Mononuclear cell (primary cell): ENCODE measurements around the gene PTH1R. TPM values are rescaled to one million over a fixed set of nuclear protein-coding genes. Genes with fewer than 3 reads are reported as not detected.

Source experiments
- H3K27me3 ChIP-seq: 2 replicates; pipeline ENCODE4 v1.6.0; 2011; ENCODE audit warnings: low read length, control low read depth; ENCODE audit not compliant: insufficient read depth
- H3K4me1 ChIP-seq: 2 replicates; pipeline ENCODE4 v1.5.1; 2011; ENCODE audit warnings: mild to moderate bottlenecking, low read length, control low read depth; ENCODE audit not compliant: insufficient read depth
- H3K4me3 ChIP-seq: 2 replicates; pipeline ENCODE4 v1.5.1; 2011; ENCODE audit warnings: mild to moderate bottlenecking, low read length, moderate library complexity
- H3K9me3 ChIP-seq: 2 replicates; pipeline ENCODE4 v1.5.1; 2011; ENCODE audit warnings: low read depth, mild to moderate bottlenecking, control low read depth, low read length
- total RNA-seq: library from RNA; depleted of rRNA; stranded (reverse); fragments of >200 nt; gene quantifications from one replicate; pipeline ENCODE4 v1.2.3, GENCODE V29; 2012

PTH1R gene
- total RNA-seq, 1 donor: not detected

DNA sequence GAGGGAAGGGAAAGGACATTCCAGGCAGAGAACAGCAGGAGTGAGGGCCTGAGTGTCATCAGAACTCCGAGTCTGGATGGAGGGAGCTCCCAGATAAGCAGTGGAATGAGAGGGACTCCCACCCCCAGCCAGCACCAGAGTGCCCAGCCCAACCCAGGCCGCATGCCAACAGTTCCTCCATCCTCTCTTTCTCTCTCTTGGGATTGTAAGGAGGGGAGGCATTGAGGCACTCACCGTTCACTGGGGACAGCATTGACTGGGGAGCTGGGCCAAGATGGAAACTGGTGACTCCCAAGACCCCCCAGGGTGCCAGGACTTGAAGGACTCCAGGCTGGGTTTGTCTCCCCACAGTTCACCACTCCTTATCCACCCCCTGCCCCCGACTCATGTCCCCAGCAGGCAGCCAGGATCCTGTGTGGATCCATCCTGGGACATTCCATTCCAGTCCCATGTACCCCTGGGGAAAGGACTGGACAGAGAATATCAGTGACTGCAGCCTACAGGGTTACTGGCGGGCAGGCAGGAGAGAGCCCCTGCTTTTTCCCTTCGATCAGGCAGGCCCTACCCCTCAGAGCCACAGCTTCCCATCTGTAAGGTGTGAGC is 15.7 kb downstream of the PTH1R start:
- Histone ChIP-seq H3K27me3 (peaks cover 21% of the 10 kb centered on the region), H3K4me3 (no peak overlapping the region), H3K4me1 (peaks cover 14% of the 10 kb centered on the region), H3K9me3 (no peaks in the 10 kb centered on the region)

- Histone ChIP-seq H3K4me3 (no peak overlapping the region), H3K4me1 (peaks cover 14% of the 10 kb centered on the region), H3K9me3 (no peaks in the 10 kb centered on the region), H3K27me3 (peaks cover 21% of the 10 kb centered on the region)
Observed at GRCh38 chr3:46893763-46894162, 16.2 kb downstream of the PTH1R start.

DNA sequence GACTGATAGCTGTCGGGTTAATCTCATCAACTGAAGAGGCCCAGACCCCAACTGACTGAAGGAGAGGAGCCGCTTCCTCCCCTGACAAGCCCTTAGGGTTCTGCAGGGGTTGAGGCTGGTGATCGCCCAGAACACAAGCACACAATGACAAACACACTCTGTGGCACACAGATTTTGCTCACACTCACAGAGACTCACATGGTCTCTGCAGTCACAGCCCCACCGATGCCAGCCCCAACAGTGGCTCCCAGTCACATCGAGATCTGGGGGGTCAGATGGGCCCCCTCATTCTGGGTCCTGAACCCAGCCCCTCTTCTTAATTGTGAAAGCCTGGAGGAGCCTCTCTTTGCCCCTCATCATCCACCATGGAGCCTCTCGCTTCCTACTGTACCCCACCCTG is 16.7 kb downstream of the PTH1R start:
- Histone ChIP-seq H3K4me1 (peaks cover 14% of the 10 kb centered on the region), H3K4me3 (no peak overlapping the region), H3K9me3 (no peaks in the 10 kb centered on the region), H3K27me3 (peaks cover 21% of the 10 kb centered on the region)

DNA sequence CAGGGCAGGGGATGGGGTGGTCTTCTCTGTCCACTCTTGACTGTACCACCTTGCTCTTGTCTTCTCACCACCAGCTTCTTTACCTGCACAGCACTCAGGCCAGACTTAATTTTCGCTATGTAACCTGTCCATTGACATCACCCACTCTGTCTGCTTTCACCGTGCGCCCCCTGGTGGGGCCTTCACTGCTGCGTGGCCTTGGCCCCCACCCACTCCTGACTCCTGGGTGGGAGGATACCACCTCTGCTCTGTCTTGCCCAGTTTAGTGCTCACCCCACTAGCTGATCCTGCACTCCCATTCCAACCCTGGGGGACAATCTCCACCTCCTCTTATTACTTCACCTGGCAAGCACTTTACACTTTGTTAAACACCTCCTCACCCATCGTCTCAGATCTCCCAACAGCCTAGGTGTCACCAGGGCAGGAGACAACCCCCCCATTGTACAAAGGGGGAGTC is 17.7 kb downstream of the PTH1R start:
- H3K27me3 ChIP-seq: peaks cover 21% of the 10 kb centered on the region
- no peaks in the 10 kb centered on the region for H3K9me3 ChIP-seq
- H3K4me3 ChIP-seq: no peak overlapping the region
- H3K4me1 ChIP-seq: peaks cover 14% of the 10 kb centered on the region

DNA sequence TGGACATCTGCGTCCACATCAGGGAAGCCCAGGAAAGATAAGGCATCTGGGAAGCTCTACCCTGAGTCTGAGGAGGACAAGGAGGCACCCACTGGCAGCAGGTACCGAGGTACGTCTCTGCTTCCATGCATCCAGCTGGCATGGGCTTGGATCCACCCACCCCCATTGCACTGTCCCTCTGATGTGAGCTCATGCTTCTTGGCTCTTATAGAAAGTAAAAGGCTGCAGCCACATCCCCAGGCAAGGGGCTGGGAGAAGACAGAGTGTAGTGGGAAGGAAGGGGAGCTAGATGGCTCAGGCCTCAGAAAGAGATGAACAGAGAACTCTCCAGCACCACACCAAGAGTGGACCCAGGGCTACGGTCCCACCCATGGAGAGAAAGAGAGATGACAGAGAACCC is 18.2 kb downstream of the PTH1R start:
- peaks cover 21% of the 10 kb centered on the region for H3K27me3 ChIP-seq
- H3K9me3 ChIP-seq: no peaks in the 10 kb centered on the region
- H3K4me3 ChIP-seq: no peak overlapping the region
- peaks cover 14% of the 10 kb centered on the region for H3K4me1 ChIP-seq

DNA sequence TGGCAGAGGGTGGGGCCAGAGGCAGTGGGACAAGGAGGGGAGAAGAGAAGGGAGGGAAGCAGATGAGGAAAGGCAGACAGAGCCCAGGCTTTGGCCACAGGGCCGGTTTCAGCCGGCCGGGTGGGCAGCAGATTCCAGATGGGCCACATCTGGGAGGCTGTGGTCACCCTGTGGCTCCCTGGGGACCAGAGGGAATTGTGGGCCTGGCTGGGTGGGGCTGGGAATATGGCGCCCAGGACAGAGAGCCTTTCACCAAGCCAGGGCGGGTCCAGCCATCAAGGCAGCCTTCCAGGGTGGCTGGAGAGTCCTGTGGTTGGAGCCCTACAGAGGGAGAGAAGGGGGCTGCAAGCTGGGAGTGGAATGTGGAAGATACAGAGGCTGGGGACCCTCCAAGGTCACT is 18.9 kb downstream of the PTH1R start:
- Histone ChIP-seq H3K9me3 (no peaks in the 10 kb centered on the region), H3K27me3 (peaks cover 15% of the 10 kb centered on the region), H3K4me1 (peaks cover 14% of the 10 kb centered on the region), H3K4me3 (no peak overlapping the region)

- H3K27me3 ChIP-seq: peaks cover 8% of the 10 kb centered on the region
- H3K4me3 ChIP-seq: no peak overlapping the region
- peaks cover 9% of the 10 kb centered on the region for H3K4me1 ChIP-seq
- no peaks in the 10 kb centered on the region for H3K9me3 ChIP-seq
Observed at GRCh38 chr3:46897031-46897430, 19.5 kb downstream of the PTH1R start.

DNA sequence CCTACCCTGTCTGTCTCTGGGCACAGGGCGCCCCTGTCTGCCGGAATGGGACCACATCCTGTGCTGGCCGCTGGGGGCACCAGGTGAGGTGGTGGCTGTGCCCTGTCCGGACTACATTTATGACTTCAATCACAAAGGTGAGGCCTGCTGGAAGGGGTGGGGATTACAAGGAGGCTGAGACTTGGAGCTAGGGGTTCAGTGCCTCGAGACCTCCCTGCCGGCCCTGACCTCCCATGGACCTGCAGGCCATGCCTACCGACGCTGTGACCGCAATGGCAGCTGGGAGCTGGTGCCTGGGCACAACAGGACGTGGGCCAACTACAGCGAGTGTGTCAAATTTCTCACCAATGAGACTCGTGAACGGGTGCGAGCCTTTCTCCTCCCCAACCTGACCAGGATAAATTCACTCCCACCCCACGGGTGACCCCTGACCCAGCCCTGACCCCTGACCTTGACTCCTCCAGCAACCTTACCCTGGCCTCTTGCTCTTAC is 20.4 kb downstream of the PTH1R start:
- Histone ChIP-seq H3K9me3 (no peaks in the 10 kb centered on the region), H3K27me3 (peaks cover 6% of the 10 kb centered on the region), H3K4me3 (no peak overlapping the region), H3K4me1 (peaks cover under 1% of the 10 kb centered on the region)

DNA sequence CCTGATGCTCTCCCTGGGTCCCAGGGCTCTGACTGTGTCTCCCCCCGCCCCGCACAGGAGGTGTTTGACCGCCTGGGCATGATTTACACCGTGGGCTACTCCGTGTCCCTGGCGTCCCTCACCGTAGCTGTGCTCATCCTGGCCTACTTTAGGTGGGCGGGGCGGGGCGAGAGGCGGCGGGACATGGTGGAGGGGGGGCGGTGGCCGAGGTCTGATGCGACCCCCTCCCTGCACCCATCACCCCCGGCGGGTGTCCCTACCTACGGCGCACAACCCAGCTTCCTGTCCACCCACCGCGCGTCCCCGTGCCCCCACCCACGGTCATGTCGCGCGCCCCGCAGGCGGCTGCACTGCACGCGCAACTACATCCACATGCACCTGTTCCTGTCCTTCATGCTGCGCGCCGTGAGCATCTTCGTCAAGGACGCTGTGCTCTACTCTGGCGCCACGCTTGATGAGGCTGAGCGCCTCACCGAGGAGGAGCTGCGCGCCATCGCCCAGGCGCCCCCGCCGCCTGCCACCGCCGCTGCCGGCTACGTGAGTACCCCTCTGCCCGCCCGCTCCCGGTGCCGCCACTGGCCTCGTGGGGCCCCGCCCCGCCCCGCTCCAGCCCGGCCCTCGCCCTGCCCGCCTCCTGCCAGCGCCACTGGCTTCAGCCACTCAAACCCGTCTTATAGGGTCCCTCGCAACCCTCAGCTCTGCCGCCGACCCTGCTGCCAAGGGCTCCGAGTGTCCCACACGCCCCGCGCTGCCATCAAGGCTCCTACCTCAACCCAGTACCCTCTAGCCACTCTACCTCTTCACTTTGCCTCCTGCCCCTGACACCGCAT is 21.0 kb downstream of the PTH1R start:
- H3K9me3 ChIP-seq: no peaks in the 10 kb centered on the region
- no peak overlapping the region for H3K4me3 ChIP-seq
- no peaks in the 10 kb centered on the region for H3K4me1 ChIP-seq
- no peaks in the 10 kb centered on the region for H3K27me3 ChIP-seq

DNA sequence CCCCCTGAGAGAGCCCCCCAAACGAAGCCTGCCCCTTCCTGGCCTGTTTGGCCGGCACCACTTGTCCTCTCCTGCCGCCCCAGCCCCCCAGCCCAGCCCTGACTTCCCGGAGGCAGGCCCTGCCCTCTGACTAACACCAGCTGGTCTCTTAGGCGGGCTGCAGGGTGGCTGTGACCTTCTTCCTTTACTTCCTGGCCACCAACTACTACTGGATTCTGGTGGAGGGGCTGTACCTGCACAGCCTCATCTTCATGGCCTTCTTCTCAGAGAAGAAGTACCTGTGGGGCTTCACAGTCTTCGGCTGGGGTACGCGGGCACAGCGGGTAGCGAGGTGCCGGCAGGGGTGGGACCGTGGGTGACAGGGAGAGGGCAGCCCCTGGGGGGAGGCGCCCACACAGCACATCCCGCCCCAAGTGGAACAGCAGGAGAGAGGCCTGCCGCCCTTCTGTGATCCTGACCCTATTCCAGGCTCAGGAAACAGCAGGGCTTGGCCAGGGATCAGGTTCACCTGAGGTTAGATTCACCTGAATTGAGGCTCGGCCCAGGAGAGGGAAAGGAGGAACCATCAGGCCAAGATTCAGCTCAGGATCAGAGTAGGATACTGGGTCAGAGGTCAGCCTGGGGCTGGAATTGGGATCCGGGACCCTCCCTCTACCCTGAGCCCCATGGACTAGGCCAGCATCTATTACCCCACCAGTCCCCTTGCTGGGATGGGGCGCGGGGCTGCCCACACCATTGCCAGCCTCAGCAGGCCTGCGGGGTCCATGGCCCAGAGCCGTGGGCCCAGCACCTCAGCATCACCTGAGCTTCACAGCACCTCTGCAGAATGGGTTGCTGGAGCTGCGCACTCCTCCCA is 21.9 kb downstream of the PTH1R start:
- Histone ChIP-seq H3K4me3 (no peak overlapping the region), H3K4me1 (no peaks in the 10 kb centered on the region), H3K27me3 (no peaks in the 10 kb centered on the region), H3K9me3 (no peaks in the 10 kb centered on the region)

DNA sequence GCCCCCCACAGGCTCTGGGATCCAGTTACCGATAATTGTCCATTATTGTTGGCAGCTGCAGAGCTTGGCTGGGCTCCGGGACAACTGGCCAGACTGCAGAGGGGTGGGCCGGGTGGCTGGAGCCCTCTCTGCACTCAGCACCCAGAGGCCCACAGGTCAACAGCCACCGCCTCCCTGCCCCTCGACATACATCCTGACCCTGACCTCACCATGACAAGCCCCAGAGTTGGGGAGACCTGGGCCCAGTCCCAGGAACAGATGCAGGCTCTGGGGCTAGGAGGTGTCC is 22.4 kb downstream of the PTH1R start:
- H3K9me3 ChIP-seq: no peaks in the 10 kb centered on the region
- H3K27me3 ChIP-seq: no peaks in the 10 kb centered on the region
- H3K4me3 ChIP-seq: no peak overlapping the region
- H3K4me1 ChIP-seq: no peaks in the 10 kb centered on the region

DNA sequence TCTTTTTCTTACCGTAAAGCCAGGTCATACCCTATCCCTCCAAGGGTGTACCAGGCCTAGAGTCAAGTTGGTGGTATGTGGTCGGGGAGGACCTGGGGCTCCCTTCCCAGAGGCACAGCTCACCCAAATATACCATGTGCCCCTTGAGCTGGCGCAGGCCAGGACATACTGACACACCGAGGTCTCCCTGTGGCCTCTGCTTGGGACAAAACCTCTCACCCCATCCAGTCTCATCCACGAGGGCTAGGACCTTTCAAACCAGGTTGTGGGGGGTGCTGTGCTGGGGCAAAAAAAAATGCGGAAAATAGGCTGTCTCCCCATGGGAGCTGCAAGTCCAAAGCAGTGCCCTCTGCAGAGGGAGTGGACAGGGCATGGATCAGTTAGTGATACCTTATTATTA is 22.8 kb downstream of the PTH1R start:
- Histone ChIP-seq H3K9me3 (no peaks in the 10 kb centered on the region), H3K27me3 (no peaks in the 10 kb centered on the region), H3K4me1 (no peaks in the 10 kb centered on the region), H3K4me3 (no peak overlapping the region)

DNA sequence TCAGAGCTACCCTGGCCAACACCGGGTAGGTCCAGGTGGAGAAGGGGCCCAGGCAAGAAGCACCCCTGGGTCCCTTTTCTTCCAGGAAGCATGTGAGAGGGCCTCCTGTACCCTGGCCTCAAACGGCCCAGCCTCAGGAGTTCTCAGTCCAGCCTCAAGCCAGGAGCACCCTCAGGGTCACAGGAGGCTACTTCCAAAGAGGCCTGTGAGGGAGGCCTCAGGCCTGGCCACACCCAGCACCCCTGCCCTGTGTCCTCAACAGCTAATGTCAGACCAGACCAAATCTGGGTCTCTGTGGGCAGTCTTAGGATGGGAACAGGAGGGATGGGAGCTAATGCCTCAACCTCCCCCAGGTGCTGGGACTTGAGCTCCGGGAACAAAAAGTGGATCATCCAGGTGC is 23.5 kb downstream of the PTH1R start:
- H3K27me3 ChIP-seq: no peaks in the 10 kb centered on the region
- H3K4me1 ChIP-seq: no peaks in the 10 kb centered on the region
- H3K4me3 ChIP-seq: no peak overlapping the region
- H3K9me3 ChIP-seq: no peaks in the 10 kb centered on the region

GRCh38 chr3:46901591-46902187 is 24.2 kb downstream of the PTH1R start:
- Histone ChIP-seq H3K27me3 (no peaks in the 10 kb centered on the region), H3K4me3 (no peak overlapping the region), H3K9me3 (no peaks in the 10 kb centered on the region), H3K4me1 (no peaks in the 10 kb centered on the region)

GRCh38 chr3:46902188-46902631 is 24.7 kb downstream of the PTH1R start:
- H3K4me3 ChIP-seq: no peak overlapping the region

More at GRCh38 chr3:46902188-46902631, 24.7 kb downstream of the PTH1R start:
- Histone ChIP-seq H3K27me3 (no peaks in the 10 kb centered on the region), H3K9me3 (no peaks in the 10 kb centered on the region), H3K4me1 (no peaks in the 10 kb centered on the region)
